Germinal center (tissue), 1 donor: ENCODE measurements around the gene TMEM229A.
"Not testable (repeated sequence)": the region's sequence is repeated elsewhere in the genome, so short reads cannot be mapped to it uniquely, and the experiment has no call there.

Experiments
- DNase-seq: peaks from one replicate; pipeline ENCODE4 v3.0.0; 2012; ENCODE audit warnings: mixed read lengths, low spot score

Gene TMEM229A

DNA sequence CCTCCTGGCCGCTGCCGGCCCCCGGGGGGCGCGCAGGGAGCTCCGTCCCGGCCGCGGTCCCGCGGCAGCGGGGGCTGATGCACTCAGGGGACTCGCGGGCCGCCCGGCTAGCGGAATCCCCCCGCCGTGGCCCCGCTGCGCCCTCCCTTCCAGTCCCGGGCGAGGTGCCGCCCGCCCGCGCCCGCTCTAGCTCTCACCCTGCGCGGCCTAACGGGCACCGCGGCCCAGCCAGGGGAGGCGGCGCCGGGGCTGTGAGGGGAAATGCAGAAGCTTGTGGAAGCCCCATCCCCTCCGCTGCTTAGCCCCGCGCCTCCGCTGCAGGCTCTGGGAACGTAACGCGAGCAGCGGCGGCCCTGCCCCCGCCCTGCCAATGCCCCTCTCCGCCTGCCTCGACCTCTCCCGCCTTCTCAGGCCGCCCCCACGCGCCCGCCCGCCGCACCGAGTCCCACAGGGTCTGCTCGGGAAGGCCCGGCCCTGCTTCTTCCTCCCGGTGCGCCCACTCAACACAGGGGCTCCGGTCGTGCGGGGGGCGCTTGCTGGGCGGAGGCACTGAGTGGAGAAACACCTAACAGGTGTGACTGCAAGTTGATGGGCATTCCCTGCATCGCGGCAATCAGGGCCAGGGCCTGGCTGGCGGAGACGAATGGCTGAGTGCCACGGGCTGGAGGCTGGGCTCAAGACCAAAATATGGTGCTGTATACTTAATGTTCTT lies 384 bp upstream of the TMEM229A start:
- peak; percentile 4 for DNase-seq

DNA sequence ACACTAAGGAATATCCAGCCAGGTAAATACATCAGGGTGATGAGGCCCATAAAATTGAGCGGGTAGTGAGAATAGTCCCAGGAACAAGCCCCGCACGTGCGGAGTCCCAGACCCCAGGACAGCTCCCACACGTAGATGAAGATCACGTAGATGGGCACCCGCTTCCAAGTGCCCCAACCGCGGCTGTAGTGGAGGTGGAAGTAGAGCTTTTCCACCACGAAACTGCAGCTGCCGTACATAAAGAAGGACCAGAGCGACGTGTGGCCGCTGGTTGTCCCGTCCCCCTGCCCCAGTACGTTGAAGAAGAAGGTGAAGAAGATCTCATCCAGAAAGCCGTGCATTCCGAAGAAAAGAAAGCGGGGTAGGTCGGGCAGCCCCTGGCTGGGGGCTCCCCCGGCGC lies 948 bp downstream of the TMEM229A start:
- DNase-seq: no peak

GRCh38 chr7:124031406-124031805 lies 1.5 kb downstream of the TMEM229A start:
- no peak for DNase-seq

DNA sequence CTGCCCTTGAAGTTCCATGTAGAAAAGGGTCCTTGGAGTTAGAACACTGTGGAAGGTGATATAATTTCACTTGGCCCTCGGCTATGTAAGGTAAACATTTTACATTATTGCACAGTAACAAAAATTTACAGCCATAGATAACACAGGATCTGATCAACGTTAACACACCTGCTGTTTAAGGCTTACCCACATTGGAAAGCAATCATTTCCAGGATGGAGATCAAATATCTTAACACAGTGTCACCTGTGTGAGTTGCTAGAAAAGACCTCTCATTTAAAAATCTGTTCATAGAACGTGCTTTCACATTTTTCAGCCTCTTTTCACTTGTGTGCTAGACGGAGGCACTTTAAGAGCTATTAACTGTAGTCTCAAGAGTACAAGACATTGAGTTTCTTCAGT lies 1.9 kb downstream of the TMEM229A start:
- no peak for DNase-seq

- no peak for DNase-seq
These were observed 3.3 kb downstream of the TMEM229A start for GRCh38 chr7:124029396-124030188.

DNA sequence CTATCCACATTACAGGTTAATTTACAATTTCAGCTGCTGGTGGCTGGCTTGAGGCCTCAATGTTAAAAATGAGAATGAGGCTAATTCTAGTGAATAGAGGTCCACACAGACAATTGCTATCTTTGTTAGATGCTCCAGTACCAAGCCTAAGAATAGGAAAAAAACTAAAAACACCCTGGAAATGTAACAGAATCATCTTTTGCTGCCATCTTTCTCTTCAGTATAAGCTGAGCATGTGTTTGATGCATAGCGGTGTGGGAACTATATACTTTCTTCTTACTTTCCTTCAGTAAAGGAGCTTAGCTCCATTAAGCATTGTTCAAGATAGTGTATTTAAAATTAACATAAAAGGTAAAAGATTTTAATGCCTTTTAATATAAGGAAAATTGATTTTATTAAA lies 5.6 kb downstream of the TMEM229A start:
- no peak for DNase-seq

DNA sequence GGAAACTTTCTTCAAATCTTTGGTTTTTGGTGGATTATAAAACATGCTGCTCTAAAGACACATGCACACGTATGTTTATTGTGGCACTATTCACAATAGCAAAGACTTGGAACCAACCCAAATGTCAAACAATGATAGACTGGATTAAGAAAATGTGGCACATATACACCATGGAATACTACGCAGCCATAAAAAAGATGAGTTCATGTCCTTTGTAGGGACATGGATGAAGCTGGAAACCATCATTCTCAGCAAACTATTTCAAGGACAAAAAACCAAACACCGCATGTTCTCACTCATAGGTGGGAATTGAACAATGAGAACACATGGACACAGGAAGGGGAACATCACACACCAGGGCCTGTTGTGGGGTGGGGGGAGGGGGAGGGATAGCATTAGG lies 8.5 kb downstream of the TMEM229A start:
- not testable (repeated sequence) for DNase-seq

DNA sequence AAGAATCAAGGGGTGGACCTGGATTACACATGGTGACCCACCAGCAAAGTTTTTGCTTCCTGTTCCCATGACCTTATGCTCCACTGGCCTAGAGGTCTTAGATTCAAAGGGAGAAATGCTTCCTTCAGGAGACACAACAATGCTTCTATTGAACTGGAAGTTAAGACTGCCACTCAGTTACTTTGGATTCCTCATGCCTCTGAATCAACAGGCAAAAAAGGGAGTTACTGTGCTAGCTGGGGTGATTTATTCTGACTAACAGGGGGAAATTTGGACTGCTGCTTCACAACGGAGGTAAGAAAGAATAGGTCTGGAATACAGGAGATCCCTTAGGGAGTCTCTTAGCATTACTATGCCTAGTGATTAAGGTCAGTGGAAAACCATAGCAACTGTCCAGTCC lies 10.3 kb downstream of the TMEM229A start:
- no peak for DNase-seq

DNA sequence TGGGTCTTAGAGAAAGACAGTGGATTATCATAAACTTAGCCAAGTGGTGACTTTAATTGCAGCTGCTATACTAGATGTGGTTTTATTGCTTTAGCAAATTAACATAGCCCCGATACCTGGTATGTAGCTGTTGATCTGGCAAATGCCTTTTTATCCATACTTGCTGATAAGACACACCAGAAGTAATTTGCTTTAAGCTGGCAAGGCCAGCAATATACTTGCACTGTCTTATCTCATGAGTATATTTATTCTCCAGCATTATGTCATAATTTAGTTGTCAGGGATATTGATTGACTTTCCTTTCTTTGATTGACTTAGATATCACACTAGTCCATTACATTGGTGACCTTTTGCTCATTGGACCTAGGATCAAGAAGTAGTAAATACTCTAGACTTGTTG lies 12.8 kb downstream of the TMEM229A start:
- no peak for DNase-seq

DNA sequence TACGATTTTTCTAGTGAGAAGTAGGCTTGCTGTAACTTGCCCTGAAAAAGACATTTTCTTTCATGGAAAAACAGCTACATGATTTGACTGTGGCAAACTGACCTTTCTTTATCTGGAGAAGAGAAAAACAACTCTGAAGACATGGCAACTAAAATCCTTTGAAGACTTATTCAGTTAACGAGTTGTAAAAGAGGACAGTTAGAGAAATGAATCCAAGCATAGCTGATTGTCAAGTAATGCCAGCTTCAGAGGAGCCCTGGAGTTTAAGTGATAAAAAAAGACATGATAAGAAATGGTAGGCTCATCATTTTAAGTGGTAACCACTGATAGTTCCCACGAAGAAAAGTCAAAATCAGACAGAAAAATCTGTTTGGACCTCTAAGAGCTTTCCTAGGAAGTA lies 19.6 kb downstream of the TMEM229A start:
- DNase-seq: no peak

DNA sequence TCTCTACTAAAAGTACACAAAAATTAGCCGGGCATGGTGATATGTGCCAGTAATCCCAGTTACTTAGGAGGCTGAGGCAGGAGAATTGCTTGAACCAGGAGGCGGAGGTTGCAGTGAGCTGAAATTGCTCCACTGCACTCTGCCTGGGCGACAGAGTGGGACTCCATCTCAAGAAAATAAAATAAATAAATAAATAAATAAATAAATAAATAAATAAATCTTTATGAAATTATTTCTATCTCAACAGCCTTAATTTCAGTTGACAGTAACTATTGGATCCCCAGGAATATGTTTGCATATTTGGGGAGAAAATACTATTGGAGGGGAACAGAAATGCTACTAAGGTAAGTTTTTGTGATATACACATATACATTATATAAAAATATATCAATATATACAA lies 20.0 kb downstream of the TMEM229A start:
- no peak for DNase-seq

- no peak for DNase-seq
These were observed 23.5 kb downstream of the TMEM229A start for GRCh38 chr7:124009321-124009720.

DNA sequence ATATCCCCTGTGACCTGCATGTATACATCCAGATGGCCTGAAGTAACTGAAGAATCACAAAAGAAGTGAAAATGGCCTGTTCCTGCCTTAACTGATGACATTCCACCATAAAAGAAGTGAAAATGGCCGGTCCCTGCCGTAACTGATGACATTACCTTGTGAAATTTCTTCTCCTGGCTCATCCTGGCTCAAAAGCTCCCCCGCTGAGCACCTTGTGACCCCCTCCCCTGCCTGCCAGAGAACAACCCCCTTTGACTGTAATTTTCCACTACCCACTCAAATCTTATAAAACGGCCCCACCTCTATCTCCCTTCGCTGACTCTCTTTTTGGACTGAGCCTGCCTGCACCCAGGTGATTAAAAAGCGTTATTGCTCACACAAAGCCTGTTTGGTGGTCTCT lies 24.6 kb downstream of the TMEM229A start:
- DNase-seq: not testable (repeated sequence)

- DNase-seq: no peak
These were observed 33.2 kb downstream of the TMEM229A start for GRCh38 chr7:123999703-124000102.

GRCh38 chr7:123998921-123999320 lies 33.9 kb downstream of the TMEM229A start:
- DNase-seq: no peak

GRCh38 chr7:123996327-123996625 lies 36.6 kb downstream of the TMEM229A start:
- no peak for DNase-seq

DNA sequence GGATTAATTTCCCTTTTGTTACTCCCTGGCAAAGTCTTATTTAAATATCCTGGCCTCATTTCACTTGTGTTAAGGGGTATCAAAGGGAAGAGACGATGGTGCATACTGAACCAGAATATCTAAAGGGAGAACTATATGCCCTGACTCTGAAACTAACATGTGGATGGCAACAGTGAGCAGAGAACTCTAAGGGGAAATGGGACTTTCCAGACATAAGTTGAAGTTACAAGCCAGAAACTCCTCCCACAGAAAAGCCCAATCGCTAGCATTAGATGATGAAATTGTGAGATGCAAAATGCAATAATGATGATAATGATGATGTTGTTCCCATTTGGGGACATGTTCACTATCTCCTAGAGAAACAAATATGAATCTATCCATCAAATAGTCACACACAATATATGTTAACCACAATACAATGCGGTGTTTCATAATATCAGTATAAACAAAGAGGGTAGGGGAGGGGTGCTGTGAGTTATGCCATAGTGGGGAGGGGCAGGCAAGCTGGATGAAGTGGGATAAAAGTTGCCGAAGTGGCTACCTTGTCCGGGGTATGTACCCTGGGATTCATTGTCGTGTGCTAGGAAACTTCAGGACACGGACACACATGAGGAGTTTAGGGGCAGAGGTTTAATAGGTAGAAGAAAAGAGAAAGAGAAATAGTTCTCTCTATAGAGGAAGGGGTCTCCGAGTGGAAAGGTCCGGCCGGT lies 37.1 kb downstream of the TMEM229A start:
- no peak for DNase-seq

- no peak for DNase-seq
These were observed 38.4 kb downstream of the TMEM229A start for GRCh38 chr7:123994449-123994848.

- DNase-seq: no peak
These were observed 38.9 kb downstream of the TMEM229A start for GRCh38 chr7:123993996-123994395.

DNA sequence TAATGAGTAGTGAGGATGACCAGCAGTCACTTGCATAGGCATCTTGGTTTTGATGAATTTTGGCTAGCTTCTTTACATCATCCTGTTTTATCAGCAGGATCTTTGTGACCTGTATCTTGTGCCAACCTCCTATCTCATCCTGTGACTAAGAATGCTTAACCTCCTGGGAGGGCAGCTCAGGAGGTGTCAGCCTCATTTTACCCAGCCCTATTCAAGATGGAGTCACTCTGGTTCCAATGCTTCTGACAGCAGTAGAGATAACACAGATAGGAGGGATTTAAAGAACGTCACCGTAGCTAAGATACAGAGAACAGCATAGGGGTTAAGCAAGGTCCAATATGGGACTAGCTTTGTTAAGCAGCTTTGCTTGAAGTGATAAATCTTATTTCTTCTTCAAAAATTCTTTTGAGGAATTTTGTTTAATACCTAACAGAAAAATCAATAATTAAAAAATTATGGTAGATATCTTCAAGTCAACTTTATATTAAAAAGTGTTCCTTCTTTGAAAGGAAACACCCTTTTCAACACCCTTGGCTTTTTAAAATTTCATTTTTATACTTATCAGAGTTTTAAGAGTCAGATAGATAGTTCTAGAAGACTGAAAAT lies 39.9 kb downstream of the TMEM229A start:
- DNase-seq: no peak

- DNase-seq: no peak
These were observed 45.4 kb downstream of the TMEM229A start for GRCh38 chr7:123987445-123987844.
